Measurements from ENCODE around the gene ALPP. TPM values are rescaled to one million over a fixed set of nuclear protein-coding genes. Genes with fewer than 3 reads are reported as not detected.
"Not testable (repeated sequence)": the region's sequence is repeated elsewhere in the genome, so short reads cannot be mapped to it uniquely, and the experiment has no call there.

Gene ALPP
- total RNA-seq, 1 donor from 2014 or later = not detected

DNA sequence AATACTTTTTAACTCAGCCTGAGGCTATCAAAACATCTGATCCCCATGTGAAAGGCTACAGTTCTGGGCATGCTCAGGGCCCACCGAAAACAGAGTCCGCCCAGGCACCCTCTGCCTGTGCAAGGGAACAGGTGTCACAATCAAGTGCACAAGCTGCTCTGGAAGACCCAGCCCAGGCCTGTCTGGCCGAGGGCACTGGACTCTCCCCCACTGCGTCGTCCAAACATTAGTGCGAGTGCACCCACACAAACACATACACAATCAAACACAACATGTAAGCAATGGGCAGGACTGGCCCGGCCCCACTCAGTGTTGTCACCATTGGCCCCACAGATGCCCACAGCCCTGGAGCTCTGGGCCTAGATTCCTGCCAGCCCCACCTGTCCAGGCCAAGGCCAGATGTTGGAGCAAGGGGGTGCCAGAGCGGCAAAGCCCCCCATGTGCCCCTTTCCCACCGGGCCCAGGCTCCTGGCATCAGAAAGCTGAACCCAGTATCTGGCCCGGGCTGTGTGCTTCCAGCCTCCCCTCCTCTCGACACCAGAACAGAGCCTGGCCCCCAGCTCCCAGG, 27.5 kb downstream of the ALPP start:
- no peak for DNase-seq (ENCODE audit: low spot score)
- no peak overlapping the region for H3K27ac Mint-ChIP-seq (ENCODE audit: unreplicated experiment)
- H3K4me1 Mint-ChIP-seq (ENCODE audit: unreplicated experiment) = peaks cover 17% of the 10 kb centered on the region
- TF ChIP-seq, protein P1, sequence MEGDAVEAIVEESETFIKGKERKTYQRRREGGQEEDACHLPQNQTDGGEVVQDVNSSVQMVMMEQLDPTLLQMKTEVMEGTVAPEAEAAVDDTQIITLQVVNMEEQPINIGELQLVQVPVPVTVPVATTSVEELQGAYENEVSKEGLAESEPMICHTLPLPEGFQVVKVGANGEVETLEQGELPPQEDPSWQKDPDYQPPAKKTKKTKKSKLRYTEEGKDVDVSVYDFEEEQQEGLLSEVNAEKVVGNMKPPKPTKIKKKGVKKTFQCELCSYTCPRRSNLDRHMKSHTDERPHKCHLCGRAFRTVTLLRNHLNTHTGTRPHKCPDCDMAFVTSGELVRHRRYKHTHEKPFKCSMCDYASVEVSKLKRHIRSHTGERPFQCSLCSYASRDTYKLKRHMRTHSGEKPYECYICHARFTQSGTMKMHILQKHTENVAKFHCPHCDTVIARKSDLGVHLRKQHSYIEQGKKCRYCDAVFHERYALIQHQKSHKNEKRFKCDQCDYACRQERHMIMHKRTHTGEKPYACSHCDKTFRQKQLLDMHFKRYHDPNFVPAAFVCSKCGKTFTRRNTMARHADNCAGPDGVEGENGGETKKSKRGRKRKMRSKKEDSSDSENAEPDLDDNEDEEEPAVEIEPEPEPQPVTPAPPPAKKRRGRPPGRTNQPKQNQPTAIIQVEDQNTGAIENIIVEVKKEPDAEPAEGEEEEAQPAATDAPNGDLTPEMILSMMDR (IDR thresholded peaks at IDR 0.05; ENCODE audit: unreplicated experiment) = no peak
- H3K36me3 Mint-ChIP-seq (ENCODE audit: low read depth, unreplicated experiment) = no peaks in the 10 kb centered on the region
- H3K9me3 Mint-ChIP-seq (ENCODE audit: unreplicated experiment) = no peaks in the 10 kb centered on the region
- H3K27me3 Mint-ChIP-seq (ENCODE audit: unreplicated experiment) = peaks cover 1% of the 10 kb centered on the region
- H3K4me3 Mint-ChIP-seq (ENCODE audit: unreplicated experiment) = no peak overlapping the region

DNA sequence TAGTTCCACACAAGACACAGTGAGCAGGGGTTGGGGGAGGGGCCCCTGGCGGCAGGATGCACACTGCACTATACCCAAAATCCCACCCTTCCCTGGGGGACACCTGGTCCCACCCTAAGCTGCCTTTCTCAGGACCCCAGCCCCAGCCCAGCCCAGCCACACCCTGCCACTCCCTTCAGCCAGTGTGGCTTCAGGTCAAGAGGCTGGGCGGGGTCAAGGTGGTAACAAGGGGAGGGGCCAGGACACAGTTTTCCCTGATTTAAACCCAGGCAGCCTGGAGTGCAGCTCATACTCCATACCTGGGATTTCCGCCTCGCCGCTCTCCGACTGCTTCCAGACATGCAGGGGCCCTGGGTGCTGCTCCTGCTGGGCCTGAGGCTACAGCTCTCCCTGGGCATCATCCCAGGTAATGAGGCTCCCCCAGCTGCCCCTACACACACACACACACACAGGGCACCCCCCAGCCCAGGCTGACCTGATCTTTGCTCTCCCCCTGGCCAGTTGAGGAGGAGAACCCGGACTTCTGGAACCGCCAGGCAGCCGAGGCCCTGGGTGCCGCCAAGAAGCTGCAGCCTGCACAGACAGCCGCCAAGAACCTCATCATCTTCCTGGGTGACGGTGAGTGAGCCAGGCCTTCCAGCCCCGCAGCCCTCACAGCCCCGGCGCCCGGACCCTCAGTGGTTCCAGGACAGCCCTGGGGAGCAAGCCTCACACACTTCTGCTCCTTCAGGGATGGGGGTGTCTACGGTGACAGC, 28.2 kb downstream of the ALPP start, which contains the start of gene ALPG:
ALPG (plus strand) TSS at position 289 of the 755 bp plus-strand sequence; CDS start at position 340, 51 bp downstream.
- DNase-seq (ENCODE audit: low spot score) = no peak
- H3K9me3 Mint-ChIP-seq (ENCODE audit: unreplicated experiment) = no peaks in the 10 kb centered on the region
- TF ChIP-seq, protein P1 (IDR thresholded peaks at IDR 0.05; ENCODE audit: unreplicated experiment) = no peak
- peaks cover 19% of the 10 kb centered on the region for H3K4me1 Mint-ChIP-seq (ENCODE audit: unreplicated experiment)
- no peak within 1 kb of the TSS for H3K27ac Mint-ChIP-seq (ENCODE audit: unreplicated experiment)
- no peak within 1 kb of the TSS for H3K4me3 Mint-ChIP-seq (ENCODE audit: unreplicated experiment)
- no peaks in the 10 kb centered on the region for H3K27me3 Mint-ChIP-seq (ENCODE audit: unreplicated experiment)
- H3K36me3 Mint-ChIP-seq (ENCODE audit: low read depth, unreplicated experiment) = no peaks in the 10 kb centered on the region

DNA sequence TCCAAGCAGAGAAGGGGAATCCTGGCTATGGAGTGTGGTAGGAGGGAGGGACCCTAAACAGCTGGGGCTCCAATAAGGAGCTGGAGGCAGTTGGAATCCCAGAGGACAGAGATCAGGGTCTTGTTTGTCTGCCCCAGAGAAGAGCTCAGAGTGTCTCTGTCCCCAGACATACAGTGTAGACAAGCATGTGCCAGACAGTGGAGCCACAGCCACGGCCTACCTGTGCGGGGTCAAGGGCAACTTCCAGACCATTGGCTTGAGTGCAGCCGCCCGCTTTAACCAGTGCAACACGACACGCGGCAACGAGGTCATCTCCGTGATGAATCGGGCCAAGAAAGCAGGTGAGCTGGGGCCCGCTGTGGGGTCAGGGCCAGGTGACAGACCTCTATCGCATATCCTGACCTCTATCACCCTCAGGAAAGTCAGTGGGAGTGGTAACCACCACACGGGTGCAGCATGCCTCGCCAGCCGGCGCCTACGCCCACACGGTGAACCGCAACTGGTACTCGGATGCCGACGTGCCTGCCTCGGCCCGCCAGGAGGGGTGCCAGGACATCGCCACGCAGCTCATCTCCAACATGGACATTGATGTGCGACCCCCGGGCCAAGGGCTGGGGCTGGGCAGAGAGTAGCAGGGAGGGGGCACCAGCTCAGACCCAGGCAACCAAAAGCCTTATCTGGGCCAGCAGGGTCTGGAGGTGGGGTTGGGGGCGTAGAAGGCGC, 29.0 kb downstream of the ALPP start:
- H3K4me3 Mint-ChIP-seq (ENCODE audit: unreplicated experiment); H3K27me3 Mint-ChIP-seq (ENCODE audit: unreplicated experiment); H3K27ac Mint-ChIP-seq (ENCODE audit: unreplicated experiment); DNase-seq (ENCODE audit: low spot score); H3K9me3 Mint-ChIP-seq (ENCODE audit: unreplicated experiment); H3K36me3 Mint-ChIP-seq (ENCODE audit: low read depth, unreplicated experiment): not testable (repeated sequence)
- peaks cover 20% of the 10 kb centered on the region for H3K4me1 Mint-ChIP-seq (ENCODE audit: unreplicated experiment)

DNA sequence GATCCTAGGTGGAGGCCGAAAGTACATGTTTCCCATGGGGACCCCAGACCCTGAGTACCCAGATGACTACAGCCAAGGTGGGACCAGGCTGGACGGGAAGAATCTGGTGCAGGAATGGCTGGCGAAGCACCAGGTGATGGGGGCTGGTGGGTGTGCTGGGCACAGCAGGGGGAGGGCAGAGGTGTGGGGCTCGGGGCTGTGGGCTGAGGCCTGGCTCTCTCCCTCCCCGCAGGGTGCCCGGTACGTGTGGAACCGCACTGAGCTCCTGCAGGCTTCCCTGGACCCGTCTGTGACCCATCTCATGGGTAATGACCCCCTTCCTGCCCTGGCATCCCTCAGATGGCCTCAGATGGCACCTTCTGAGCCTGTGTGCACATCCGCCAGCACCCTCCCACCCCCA, 29.7 kb downstream of the ALPP start:
- H3K27ac Mint-ChIP-seq (ENCODE audit: unreplicated experiment); H3K4me3 Mint-ChIP-seq (ENCODE audit: unreplicated experiment); DNase-seq (ENCODE audit: low spot score); H3K36me3 Mint-ChIP-seq (ENCODE audit: low read depth, unreplicated experiment); H3K9me3 Mint-ChIP-seq (ENCODE audit: unreplicated experiment); H3K27me3 Mint-ChIP-seq (ENCODE audit: unreplicated experiment): not testable (repeated sequence)
- peaks cover 27% of the 10 kb centered on the region for H3K4me1 Mint-ChIP-seq (ENCODE audit: unreplicated experiment)

DNA sequence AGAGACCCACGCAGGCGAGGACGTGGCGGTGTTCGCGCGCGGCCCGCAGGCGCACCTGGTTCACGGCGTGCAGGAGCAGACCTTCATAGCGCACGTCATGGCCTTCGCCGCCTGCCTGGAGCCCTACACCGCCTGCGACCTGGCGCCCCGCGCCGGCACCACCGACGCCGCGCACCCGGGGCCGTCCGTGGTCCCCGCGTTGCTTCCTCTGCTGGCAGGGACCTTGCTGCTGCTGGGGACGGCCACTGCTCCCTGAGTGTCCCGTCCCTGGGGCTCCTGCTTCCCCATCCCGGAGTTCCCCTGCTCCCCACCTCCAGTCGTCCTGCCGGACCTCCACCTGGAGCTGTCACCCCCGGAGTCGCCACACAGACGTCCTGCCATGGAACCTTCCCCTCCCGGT, 31.1 kb downstream of the ALPP start:
- not testable (repeated sequence) for DNase-seq (ENCODE audit: low spot score)

DNA sequence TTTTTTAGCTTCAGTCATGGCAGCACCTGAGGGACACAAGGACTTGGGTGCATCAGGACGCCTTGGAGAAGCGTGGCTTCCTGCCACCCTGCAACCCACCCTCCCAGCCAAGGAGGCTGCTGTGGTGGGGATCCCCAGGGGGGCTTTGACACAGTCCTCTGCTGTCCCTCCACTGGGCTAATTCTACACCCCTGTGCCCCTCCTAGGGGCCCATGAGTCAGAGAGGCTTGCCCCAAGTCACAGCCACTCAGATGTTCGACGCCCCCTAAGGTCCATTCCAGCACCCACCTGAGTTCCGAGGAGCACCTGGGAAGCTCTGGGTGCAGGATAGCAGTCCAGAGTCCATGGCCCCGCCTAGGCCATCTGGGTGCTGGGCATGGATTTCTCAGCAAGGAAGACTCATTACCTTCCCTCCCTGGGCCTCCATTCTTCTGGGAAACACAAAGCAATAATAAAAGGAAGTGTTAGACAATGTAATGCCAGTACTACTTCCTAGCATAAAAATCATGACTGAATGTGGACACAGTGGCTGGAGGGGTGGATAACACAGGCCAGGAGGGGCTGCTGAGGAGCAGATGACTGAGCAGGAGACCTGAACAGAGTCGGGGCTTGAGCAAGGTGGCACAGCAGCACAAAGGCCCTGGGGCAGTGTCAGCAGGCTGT, 31.8 kb downstream of the ALPP start:
- Mint-ChIP-seq H3K27me3 (ENCODE audit: unreplicated experiment) (no peaks in the 10 kb centered on the region), H3K36me3 (ENCODE audit: low read depth, unreplicated experiment) (no peaks in the 10 kb centered on the region), H3K4me3 (ENCODE audit: unreplicated experiment) (no peak overlapping the region), H3K4me1 (ENCODE audit: unreplicated experiment) (peaks cover 25% of the 10 kb centered on the region), H3K27ac (ENCODE audit: unreplicated experiment) (no peak overlapping the region), H3K9me3 (ENCODE audit: unreplicated experiment) (no peaks in the 10 kb centered on the region)
- TF ChIP-seq, protein P1 (IDR thresholded peaks at IDR 0.05; ENCODE audit: unreplicated experiment) = no peak
- DNase-seq (ENCODE audit: low spot score) = no peak

More for the DNA sequence above, 31.1 kb downstream of the ALPP start:
- H3K4me3 Mint-ChIP-seq (ENCODE audit: unreplicated experiment); H3K9me3 Mint-ChIP-seq (ENCODE audit: unreplicated experiment); H3K27ac Mint-ChIP-seq (ENCODE audit: unreplicated experiment); H3K36me3 Mint-ChIP-seq (ENCODE audit: low read depth, unreplicated experiment); H3K27me3 Mint-ChIP-seq (ENCODE audit: unreplicated experiment): not testable (repeated sequence)
- H3K4me1 Mint-ChIP-seq (ENCODE audit: unreplicated experiment) = peaks cover 28% of the 10 kb centered on the region
